ENCODE data around the gene CARD11. TPM values are rescaled to one million over a fixed set of nuclear protein-coding genes. Genes with fewer than 3 reads are reported as not detected.

The CARD11 gene
- total RNA-seq, 1 donor from 2014 or later, result 1.7 TPM

DNA sequence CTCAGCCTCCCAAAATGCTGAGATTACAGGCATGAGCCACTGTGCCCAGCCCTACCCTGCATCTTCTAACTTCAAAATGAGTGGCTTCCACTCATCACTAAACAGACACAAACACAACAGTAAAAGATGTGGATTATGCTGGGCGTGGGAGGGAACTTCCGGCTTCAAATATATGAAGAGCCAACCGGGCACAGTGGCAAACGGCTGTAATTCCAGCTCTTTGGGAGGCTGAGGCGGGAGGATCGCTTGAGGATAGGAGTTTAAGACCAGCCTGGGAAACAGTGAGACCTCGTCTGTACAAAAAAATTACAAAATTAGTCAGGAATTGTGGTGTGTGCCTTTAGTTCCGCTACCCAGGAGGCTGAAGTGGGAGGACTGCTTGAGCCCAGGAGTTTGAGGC lies 107.4 kb downstream of the CARD11 start:
- no peaks in the 10 kb centered on the region for H3K9me3 Mint-ChIP-seq (ENCODE audit: low read depth)
- no peak overlapping the region for H3K4me3 Mint-ChIP-seq (ENCODE audit: unreplicated experiment)
- peak; percentile 19 for DNase-seq (ENCODE audit: low spot score)
- no peaks in the 10 kb centered on the region for H3K36me3 Mint-ChIP-seq (ENCODE audit: low read depth)
- H3K27me3 Mint-ChIP-seq (ENCODE audit: low read depth), result peaks cover 15% of the 10 kb centered on the region
- H3K4me1 Mint-ChIP-seq (ENCODE audit: low read depth), result peaks cover 16% of the 10 kb centered on the region
- H3K27ac Mint-ChIP-seq (ENCODE audit: unreplicated experiment), result peak overlapping the region; percentile 14
- TF ChIP-seq, protein P1, sequence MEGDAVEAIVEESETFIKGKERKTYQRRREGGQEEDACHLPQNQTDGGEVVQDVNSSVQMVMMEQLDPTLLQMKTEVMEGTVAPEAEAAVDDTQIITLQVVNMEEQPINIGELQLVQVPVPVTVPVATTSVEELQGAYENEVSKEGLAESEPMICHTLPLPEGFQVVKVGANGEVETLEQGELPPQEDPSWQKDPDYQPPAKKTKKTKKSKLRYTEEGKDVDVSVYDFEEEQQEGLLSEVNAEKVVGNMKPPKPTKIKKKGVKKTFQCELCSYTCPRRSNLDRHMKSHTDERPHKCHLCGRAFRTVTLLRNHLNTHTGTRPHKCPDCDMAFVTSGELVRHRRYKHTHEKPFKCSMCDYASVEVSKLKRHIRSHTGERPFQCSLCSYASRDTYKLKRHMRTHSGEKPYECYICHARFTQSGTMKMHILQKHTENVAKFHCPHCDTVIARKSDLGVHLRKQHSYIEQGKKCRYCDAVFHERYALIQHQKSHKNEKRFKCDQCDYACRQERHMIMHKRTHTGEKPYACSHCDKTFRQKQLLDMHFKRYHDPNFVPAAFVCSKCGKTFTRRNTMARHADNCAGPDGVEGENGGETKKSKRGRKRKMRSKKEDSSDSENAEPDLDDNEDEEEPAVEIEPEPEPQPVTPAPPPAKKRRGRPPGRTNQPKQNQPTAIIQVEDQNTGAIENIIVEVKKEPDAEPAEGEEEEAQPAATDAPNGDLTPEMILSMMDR (IDR thresholded peaks at IDR 0.05), result no peak

DNA sequence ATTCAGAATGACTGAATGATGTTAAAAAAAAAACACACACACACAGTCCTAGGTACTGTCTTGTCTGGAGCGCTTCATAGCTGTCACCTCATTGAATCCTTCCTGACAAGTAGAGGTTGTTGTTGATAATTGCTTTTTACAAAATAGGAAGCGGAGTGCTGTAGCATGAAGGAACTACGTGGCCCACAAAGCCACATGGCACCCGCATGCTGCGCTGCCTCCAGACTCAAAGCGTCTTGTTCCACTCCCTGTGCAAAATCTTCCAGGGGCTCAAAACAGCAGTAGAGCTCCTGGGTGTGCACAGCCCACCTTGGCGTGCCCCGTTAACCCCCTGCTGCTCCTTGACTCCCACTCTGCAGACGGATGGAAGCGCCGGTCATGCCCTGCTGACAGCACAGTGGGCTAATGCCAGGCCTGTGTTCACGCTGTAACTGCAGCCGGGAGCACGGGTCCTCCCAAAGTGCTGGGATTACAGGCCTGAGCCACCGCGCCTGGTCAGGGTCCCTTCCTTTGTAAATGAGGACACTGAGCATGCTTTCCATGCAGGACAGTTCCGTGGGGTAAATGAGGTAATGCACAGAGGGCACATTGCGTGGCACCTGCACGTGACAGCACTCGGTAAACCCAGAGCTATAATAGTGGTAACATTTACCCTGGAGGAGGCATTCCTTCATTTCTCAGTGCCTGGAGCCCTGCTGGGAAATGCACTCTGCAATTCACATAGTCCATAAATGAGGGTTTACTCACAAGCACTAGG lies 108.5 kb downstream of the CARD11 start:
- DNase-seq (ENCODE audit: low spot score), result peak; percentile 74
- Mint-ChIP-seq H3K4me3 (ENCODE audit: unreplicated experiment) (no peak overlapping the region), H3K36me3 (ENCODE audit: low read depth) (no peaks in the 10 kb centered on the region), H3K4me1 (ENCODE audit: low read depth) (peaks cover 16% of the 10 kb centered on the region), H3K27ac (ENCODE audit: unreplicated experiment) (peak overlapping the region; percentile 27), H3K9me3 (ENCODE audit: low read depth) (no peaks in the 10 kb centered on the region), H3K27me3 (ENCODE audit: low read depth) (peaks cover 6% of the 10 kb centered on the region)
- TF ChIP-seq, protein P1 (IDR thresholded peaks at IDR 0.05), result no peak

DNA sequence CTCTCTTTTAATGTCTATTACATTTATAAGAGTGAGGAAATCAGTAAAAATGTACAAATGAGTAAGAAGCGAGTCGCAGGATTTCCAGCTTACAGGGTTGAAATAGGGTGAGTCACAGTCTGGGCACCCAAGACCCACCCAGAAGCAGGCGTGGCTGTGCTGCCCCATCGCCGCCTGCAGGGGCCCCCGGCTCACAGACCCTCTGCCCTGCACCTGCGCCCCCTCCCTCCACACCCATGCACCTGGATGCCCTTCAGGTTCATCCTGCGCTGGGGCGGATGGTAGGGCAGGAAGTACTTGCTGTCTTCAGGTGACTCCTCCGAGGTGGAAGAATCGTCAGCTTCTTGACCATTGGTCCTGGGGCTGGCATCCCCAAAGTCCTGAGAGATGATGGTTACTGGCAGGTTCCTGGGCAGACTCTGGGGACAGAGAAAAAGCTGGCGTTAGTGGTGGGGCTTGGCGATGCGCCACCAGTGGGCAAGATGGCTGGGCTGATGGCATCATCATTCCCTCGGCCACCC lies 109.4 kb downstream of the CARD11 start:
- TF ChIP-seq, protein P1 (IDR thresholded peaks at IDR 0.05), result peak; percentile 63
- H3K4me3 Mint-ChIP-seq (ENCODE audit: unreplicated experiment), result peak overlapping the region; percentile 13
- no peaks in the 10 kb centered on the region for H3K9me3 Mint-ChIP-seq (ENCODE audit: low read depth)
- no peaks in the 10 kb centered on the region for H3K27me3 Mint-ChIP-seq (ENCODE audit: low read depth)
- H3K36me3 Mint-ChIP-seq (ENCODE audit: low read depth), result no peaks in the 10 kb centered on the region
- peak overlapping the region; percentile 99 for H3K27ac Mint-ChIP-seq (ENCODE audit: unreplicated experiment)
- DNase-seq (ENCODE audit: low spot score), result peak; percentile 85
- H3K4me1 Mint-ChIP-seq (ENCODE audit: low read depth), result peaks cover 16% of the 10 kb centered on the region

DNA sequence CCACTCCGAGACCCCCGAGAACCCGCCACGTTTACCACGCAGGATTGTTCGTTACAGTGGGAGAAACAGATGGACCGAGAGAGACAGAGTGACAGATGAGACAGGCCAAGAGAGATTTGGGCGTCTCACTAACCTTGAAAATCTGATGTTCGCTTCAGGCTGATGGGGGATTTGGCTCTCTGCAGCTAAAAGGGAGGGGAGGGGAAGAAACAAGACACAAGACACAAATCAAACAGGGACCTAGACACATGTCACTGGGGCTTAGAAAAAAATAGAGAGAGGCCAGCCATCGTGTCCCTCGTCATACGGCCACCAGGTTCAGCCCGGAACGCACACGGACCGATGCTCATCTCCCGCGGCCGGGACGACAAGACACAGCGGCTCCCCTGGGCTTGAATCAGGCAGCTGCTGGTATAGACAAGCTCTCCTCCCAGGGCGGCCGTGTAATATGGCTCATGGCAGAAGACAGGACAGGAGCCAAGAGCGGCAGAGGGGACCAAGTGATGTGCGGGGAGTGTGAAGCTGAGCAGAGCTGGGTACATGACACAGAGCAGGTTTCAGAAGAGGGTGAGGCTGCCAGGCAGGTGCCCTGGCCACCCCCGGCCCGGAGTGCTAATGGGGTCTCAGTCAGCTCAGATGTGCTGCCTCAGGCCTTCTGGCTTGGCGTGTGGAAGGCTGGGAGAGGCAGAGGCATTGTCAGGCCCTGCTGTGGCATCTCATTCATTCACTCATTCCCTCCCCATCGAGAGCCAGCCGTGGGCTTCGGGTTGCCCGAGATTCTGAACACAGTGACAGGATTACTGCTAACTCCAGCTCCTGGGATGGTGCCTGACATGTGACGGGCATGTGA lies 111.0 kb downstream of the CARD11 start:
- no peaks in the 10 kb centered on the region for H3K27me3 Mint-ChIP-seq (ENCODE audit: low read depth)
- DNase-seq (ENCODE audit: low spot score), result peak; percentile 83
- TF ChIP-seq, protein P1 (IDR thresholded peaks at IDR 0.05), result no peak
- peaks cover 16% of the 10 kb centered on the region for H3K4me1 Mint-ChIP-seq (ENCODE audit: low read depth)
- peak overlapping the region; percentile 76 for H3K27ac Mint-ChIP-seq (ENCODE audit: unreplicated experiment)
- H3K36me3 Mint-ChIP-seq (ENCODE audit: low read depth), result no peaks in the 10 kb centered on the region
- no peaks in the 10 kb centered on the region for H3K9me3 Mint-ChIP-seq (ENCODE audit: low read depth)
- H3K4me3 Mint-ChIP-seq (ENCODE audit: unreplicated experiment), result no peak overlapping the region

DNA sequence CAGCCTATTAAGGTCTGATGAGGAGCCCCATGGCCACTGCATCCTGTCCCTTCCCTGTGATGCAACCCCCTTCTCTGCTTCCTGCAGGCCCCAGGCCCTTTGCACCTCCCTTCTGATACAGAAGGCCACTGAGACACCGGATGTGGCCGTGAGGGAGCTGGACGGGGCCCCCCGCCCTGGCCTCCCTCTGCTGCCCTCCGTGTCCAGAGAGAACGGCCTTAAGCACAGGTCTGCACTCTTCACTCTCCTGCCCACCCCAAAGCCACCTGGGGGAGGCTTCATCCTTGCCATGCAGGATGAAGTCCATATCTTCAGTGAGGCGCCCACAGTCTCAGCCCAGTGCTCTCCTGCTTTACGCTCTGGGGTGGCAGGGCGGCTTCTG lies 112.6 kb downstream of the CARD11 start:
- peak; percentile 67 for DNase-seq (ENCODE audit: low spot score)
- Mint-ChIP-seq H3K4me1 (ENCODE audit: low read depth) (peaks cover 16% of the 10 kb centered on the region), H3K4me3 (ENCODE audit: unreplicated experiment) (no peak overlapping the region)

More for the DNA sequence above, 112.6 kb downstream of the CARD11 start:
- TF ChIP-seq, protein P1 (IDR thresholded peaks at IDR 0.05), result no peak
- Mint-ChIP-seq H3K27ac (ENCODE audit: unreplicated experiment) (no peak overlapping the region), H3K36me3 (ENCODE audit: low read depth) (no peaks in the 10 kb centered on the region), H3K9me3 (ENCODE audit: low read depth) (no peaks in the 10 kb centered on the region), H3K27me3 (ENCODE audit: low read depth) (peaks cover 1% of the 10 kb centered on the region)

All from chondrocyte (in vitro differentiated cells).